ENCODE data around the gene DISC1. TPM values are rescaled to one million over a fixed set of nuclear protein-coding genes. Genes with fewer than 3 reads are reported as not detected.

The DISC1 gene
- polyA plus RNA-seq, 1 of the 3 experiments (the other 2 are of a cell fraction), result 1.7 TPM

GRCh38 chr1:231866392-231867331, 240.1 kb downstream of the DISC1 start:
- peak; percentile 59 for DNase-seq
- WGBS (ENCODE audit: low lambda C conversion rate), result 38% methylated on average over 18 of the region's 18 CpGs
- Histone ChIP-seq H3K36me3 (replicated peaks in 1 of 2; ENCODE audit: control insufficient read depth in 1 of 2, insufficient read depth in 2 of 2, low read length in 1 of 2) (no peaks in the 10 kb centered on the region), H3K9me3 (no peaks in the 10 kb centered on the region), H4K20me1 (ENCODE audit: insufficient read depth) (no peaks in the 10 kb centered on the region), H3K4me2 (no peak overlapping the region), H3K27ac (ENCODE audit: low read depth in 2 of 2, low read length in 1 of 2) (no peak overlapping the region), H3F3A (replicated peaks; ENCODE audit: insufficient read depth) (peaks cover 15% of the 10 kb centered on the region), H3K79me2 (ENCODE audit: insufficient read depth) (no peaks in the 10 kb centered on the region), H3K9ac (no peak overlapping the region), H3K4me1 (ENCODE audit: control insufficient read depth in 1 of 2, insufficient read depth in 2 of 2, low read depth in 1 of 2, low read length in 1 of 2) (peaks cover 10 to 11% of the 10 kb centered on the region in 2 experiments; a peak in 3 of 4 replicates), H2AFZ (ENCODE audit: low read depth) (no peak overlapping the region), H3K27me3 (ENCODE audit: insufficient read depth) (no peaks in the 10 kb centered on the region), H3K4me3 (ENCODE audit: low read depth in 2 of 2, low read length in 1 of 2) (no peak overlapping the region; a peak in 1 of 4 replicates), H3K9me2 (no peaks in the 10 kb centered on the region)
- POLR2A ChIA-PET, result no interaction called here
- CTCF ChIA-PET, result interaction anchor here (0.7 to 3.9 kb wide), 52 partner anchors 11 to 1378 kb away, joined by 3 to 49 read pairs (median 4); partner anchors contain the start of gene SIPA1L2
- peak; percentile 97 for TF ChIP-seq CTCF (IDR thresholded peaks at IDR 0.05)
- no peak for TF ChIP-seq POLR2AphosphoS5 (IDR thresholded peaks at IDR 0.05; ENCODE audit: low read depth, low read length)
- TF ChIP-seq SMC3 (IDR thresholded peaks at IDR 0.05; ENCODE audit: low read depth, low read length), result peak; percentile 88
- no peak for TF ChIP-seq TAF1 (IDR thresholded peaks at IDR 0.05; ENCODE audit: borderline replicate concordance, low read depth, low read length)
- no peak for TF ChIP-seq TEAD4 (IDR thresholded peaks at IDR 0.05; ENCODE audit: borderline replicate concordance, insufficient read depth)
- peak; percentile 97 for TF ChIP-seq RAD21 (IDR thresholded peaks at IDR 0.05; ENCODE audit: low read length)
- no peak for TF ChIP-seq EZH2phosphoT487 (IDR thresholded peaks at IDR 0.05; ENCODE audit: borderline replicate concordance, low read depth)
- no peak for TF ChIP-seq FOSL2 (IDR thresholded peaks at IDR 0.05; ENCODE audit: borderline replicate concordance, low read depth)
- peak; percentile 24 for TF ChIP-seq CHD2 (IDR thresholded peaks at IDR 0.05; ENCODE audit: low read length, partially characterized antibody)
- TF ChIP-seq RXRA (IDR thresholded peaks at IDR 0.05; ENCODE audit: borderline replicate concordance, low read depth), result no peak
- no peak for TF ChIP-seq MEF2A (IDR thresholded peaks at IDR 0.05; ENCODE audit: borderline replicate concordance, low read depth)

- 50% methylated on average over 2 of the region's 2 CpGs for WGBS (ENCODE audit: low lambda C conversion rate)
- CTCF ChIA-PET, result interaction anchor here (0.6 to 3.9 kb wide), 28 partner anchors 11 to 763 kb away, joined by 3 to 49 read pairs (median 4); partner anchors contain the start of gene SIPA1L2
- Histone ChIP-seq H3K4me3 (ENCODE audit: low read depth in 2 of 2, low read length in 1 of 2) (no peak overlapping the region), H3K9me3 (no peaks in the 10 kb centered on the region), H3K79me2 (ENCODE audit: insufficient read depth) (no peaks in the 10 kb centered on the region), H3K4me2 (no peak overlapping the region), H3K4me1 (ENCODE audit: control insufficient read depth in 1 of 2, insufficient read depth in 2 of 2, low read depth in 1 of 2, low read length in 1 of 2) (peaks cover 11 to 15% of the 10 kb centered on the region in 2 experiments; a peak in 3 of 4 replicates), H3K9ac (no peak overlapping the region), H3F3A (replicated peaks; ENCODE audit: insufficient read depth) (peaks cover 25% of the 10 kb centered on the region), H2AFZ (ENCODE audit: low read depth) (no peak overlapping the region), H3K9me2 (no peaks in the 10 kb centered on the region), H3K27me3 (ENCODE audit: insufficient read depth) (no peaks in the 10 kb centered on the region), H3K36me3 (replicated peaks in 1 of 2; ENCODE audit: control insufficient read depth in 1 of 2, insufficient read depth in 2 of 2, low read length in 1 of 2) (no peaks in the 10 kb centered on the region), H4K20me1 (ENCODE audit: insufficient read depth) (no peaks in the 10 kb centered on the region), H3K27ac (ENCODE audit: low read depth in 2 of 2, low read length in 1 of 2) (no peak overlapping the region)
- no peak for DNase-seq
- POLR2A ChIA-PET, result no interaction called here
- TF ChIP-seq TAF1 (IDR thresholded peaks at IDR 0.05; ENCODE audit: borderline replicate concordance, low read depth, low read length) (no peak), SIN3A (IDR thresholded peaks at IDR 0.05; ENCODE audit: borderline replicate concordance, low read depth, low read length) (no peak), MEF2A (IDR thresholded peaks at IDR 0.05; ENCODE audit: borderline replicate concordance, low read depth) (no peak), GATA2 (CRISPR knock-in tag; IDR thresholded peaks at IDR 0.05) (no peak), EP300 (IDR thresholded peaks at IDR 0.05; ENCODE audit: borderline replicate concordance in 1 of 2, low read depth in 1 of 2, low read length in 1 of 2) (no peak), USF2 (IDR thresholded peaks at IDR 0.05; ENCODE audit: borderline replicate concordance, low read depth, low read length) (no peak), REST (IDR thresholded peaks at IDR 0.05; ENCODE audit: low read depth, low read length) (no peak), MXI1 (IDR thresholded peaks at IDR 0.05; ENCODE audit: low read depth, low read length) (no peak), EZH2phosphoT487 (IDR thresholded peaks at IDR 0.05; ENCODE audit: borderline replicate concordance, low read depth) (no peak)
Measured at GRCh38 chr1:231867607-231868006, 241.0 kb downstream of the DISC1 start.

All from SK-N-SH (cell line).